ENCODE results near the gene PITX3. TPM values are rescaled to one million over a fixed set of nuclear protein-coding genes. Genes with fewer than 3 reads are reported as not detected.

Gene PITX3
- total RNA-seq, 1 experiment from 2014 or later = 1.9 TPM

DNA sequence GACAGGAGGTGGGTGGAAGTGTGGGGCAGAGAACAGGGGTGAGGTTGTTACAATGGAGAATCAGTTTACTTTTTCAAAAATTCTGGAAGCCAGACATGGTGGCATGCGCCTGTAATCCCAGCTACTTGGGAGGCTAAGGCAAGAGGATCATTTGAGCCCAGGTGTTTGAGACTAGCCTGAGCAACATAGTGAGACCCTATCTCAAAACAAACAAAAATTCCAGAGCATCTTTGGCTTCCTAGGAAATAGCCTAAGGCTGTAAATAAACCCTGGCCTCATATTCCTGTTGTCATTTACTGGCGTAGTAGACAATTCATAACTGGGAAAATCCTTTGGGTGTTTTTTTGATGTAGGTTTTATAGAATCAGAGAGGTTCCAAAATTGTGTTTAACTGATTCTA, 48.0 kb upstream of the PITX3 start:
- Histone ChIP-seq H3K9me2 (ENCODE audit: insufficient read depth) (no peaks in the 10 kb centered on the region), H2AFZ (ENCODE audit: low read depth, low read length, poor library complexity, severe bottlenecking) (no peak overlapping the region), H3K4me1 (ENCODE audit: control insufficient read depth in 1 of 2, insufficient read depth in 2 of 2, low read length in 2 of 2) (no peaks in the 10 kb centered on the region), H3K4me2 (ENCODE audit: low read length) (no peak overlapping the region), H3K36me3 (ENCODE audit: control insufficient read depth in 1 of 2, insufficient read depth in 2 of 2, low read length in 2 of 2) (no peaks in the 10 kb centered on the region), H3K27me3 (ENCODE audit: insufficient read depth, low read length) (no peaks in the 10 kb centered on the region), H3K27ac (ENCODE audit: low read depth, low read length) (no peak overlapping the region), H3K4me3 (replicated peaks in 1 of 2; ENCODE audit: low read depth in 1 of 2, low read length in 2 of 2) (no peak overlapping the region), H4K20me1 (ENCODE audit: insufficient read depth) (peaks cover 6% of the 10 kb centered on the region; the same call in 1 of the 2 replicates), H3K9me3 (ENCODE audit: control insufficient read depth in 1 of 2, insufficient read depth in 1 of 2, low read depth in 1 of 2, low read length in 2 of 2) (no peaks in the 10 kb centered on the region), H3K9ac (ENCODE audit: low read length) (no peak overlapping the region), H3K79me2 (ENCODE audit: insufficient read depth, low read length) (peaks cover 39% of the 10 kb centered on the region)
- ChIA-PET CTCF (no interaction called here), POLR2A (no interaction called here), RAD21 (ENCODE audit: low non-redundant PET in 1 of 2, low total read pairs in 2 of 2, uncharacterized antibody in 2 of 2, unreplicated experiment in 2 of 2) (no interaction called here)
- no TSS peak for BruUV-seq (replicated peaks)
- ATAC-seq (no peak), DNase-seq (ENCODE audit: low read depth, low spot score) (no peak)
- intact Hi-C loops (cut with micrococcal nuclease) = no loop called here
- no peak for TF ChIP-seq SP1 (IDR thresholded peaks at IDR 0.05; ENCODE audit: low read depth)
- TF ChIP-seq POLR2AphosphoS5 (IDR thresholded peaks at IDR 0.05; ENCODE audit: low read depth, low read length) = no peak
- no peak for TF ChIP-seq TCF7L2 (IDR thresholded peaks at IDR 0.05; ENCODE audit: borderline replicate concordance, extremely low read depth, insufficient read depth, insufficient read length)
- no peak for TF ChIP-seq CEBPB (IDR thresholded peaks at IDR 0.05; ENCODE audit: low read depth)

DNA sequence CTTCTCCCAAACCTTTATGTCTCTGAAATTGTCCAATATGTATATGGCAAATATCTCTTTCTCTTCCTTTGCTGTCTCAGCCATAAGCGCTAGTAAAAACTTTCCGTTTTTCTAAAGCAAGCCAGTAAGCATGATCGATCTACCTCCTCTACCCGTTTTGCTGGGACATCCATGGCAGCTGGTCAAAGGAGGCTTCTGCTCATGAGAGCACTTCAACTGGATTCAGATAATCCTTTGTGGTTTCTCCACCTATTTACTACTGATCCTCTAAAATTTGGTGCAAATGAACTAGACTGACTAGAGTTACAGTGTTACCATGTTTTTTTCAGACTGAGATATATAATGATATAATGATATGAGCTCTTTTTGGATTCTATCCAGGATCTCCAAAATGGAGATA, 46.7 kb upstream of the PITX3 start:
- Histone ChIP-seq H3K4me2 (ENCODE audit: low read length) (no peak overlapping the region), H3K27me3 (ENCODE audit: insufficient read depth, low read length) (no peaks in the 10 kb centered on the region), H3K79me2 (ENCODE audit: insufficient read depth, low read length) (peaks cover 46% of the 10 kb centered on the region), H2AFZ (ENCODE audit: low read depth, low read length, poor library complexity, severe bottlenecking) (no peak overlapping the region), H3K27ac (ENCODE audit: low read depth, low read length) (no peak overlapping the region), H3K9me2 (ENCODE audit: insufficient read depth) (no peaks in the 10 kb centered on the region), H4K20me1 (ENCODE audit: insufficient read depth) (peaks cover 6% of the 10 kb centered on the region; the same call in 1 of the 2 replicates), H3K9ac (ENCODE audit: low read length) (no peak overlapping the region), H3K4me1 (ENCODE audit: control insufficient read depth in 1 of 2, insufficient read depth in 2 of 2, low read length in 2 of 2) (no peaks in the 10 kb centered on the region), H3K36me3 (ENCODE audit: control insufficient read depth in 1 of 2, insufficient read depth in 2 of 2, low read length in 2 of 2) (no peaks in the 10 kb centered on the region), H3K4me3 (replicated peaks in 1 of 2; ENCODE audit: low read depth in 1 of 2, low read length in 2 of 2) (no peak overlapping the region), H3K9me3 (ENCODE audit: control insufficient read depth in 1 of 2, insufficient read depth in 1 of 2, low read depth in 1 of 2, low read length in 2 of 2) (no peaks in the 10 kb centered on the region)
- TF ChIP-seq, protein P1, sequence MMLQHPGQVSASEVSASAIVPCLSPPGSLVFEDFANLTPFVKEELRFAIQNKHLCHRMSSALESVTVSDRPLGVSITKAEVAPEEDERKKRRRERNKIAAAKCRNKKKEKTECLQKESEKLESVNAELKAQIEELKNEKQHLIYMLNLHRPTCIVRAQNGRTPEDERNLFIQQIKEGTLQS (IDR thresholded peaks at IDR 0.05) = no peak
- no peak for TF ChIP-seq TCF7L2 (IDR thresholded peaks at IDR 0.05; ENCODE audit: borderline replicate concordance, extremely low read depth, insufficient read depth, insufficient read length)
- ATAC-seq = no peak
- POLR2A ChIA-PET = no interaction called here
- BruUV-seq (replicated peaks) = no TSS peak
- DNase-seq (ENCODE audit: low read depth, low spot score) = no peak
- intact Hi-C loops (cut with micrococcal nuclease) = no loop called here
- CTCF ChIA-PET = interaction anchor here (0.6 kb wide), 1 partner anchor 166 kb away, joined by 3 read pairs; no protein-coding TSS in a partner anchor
- RAD21 ChIA-PET (ENCODE audit: low non-redundant PET in 1 of 2, low total read pairs in 2 of 2, uncharacterized antibody in 2 of 2, unreplicated experiment in 2 of 2) = no interaction called here

Measured in HCT116 (cell line).